ENCODE results near the gene FARP1.

Gene FARP1

DNA sequence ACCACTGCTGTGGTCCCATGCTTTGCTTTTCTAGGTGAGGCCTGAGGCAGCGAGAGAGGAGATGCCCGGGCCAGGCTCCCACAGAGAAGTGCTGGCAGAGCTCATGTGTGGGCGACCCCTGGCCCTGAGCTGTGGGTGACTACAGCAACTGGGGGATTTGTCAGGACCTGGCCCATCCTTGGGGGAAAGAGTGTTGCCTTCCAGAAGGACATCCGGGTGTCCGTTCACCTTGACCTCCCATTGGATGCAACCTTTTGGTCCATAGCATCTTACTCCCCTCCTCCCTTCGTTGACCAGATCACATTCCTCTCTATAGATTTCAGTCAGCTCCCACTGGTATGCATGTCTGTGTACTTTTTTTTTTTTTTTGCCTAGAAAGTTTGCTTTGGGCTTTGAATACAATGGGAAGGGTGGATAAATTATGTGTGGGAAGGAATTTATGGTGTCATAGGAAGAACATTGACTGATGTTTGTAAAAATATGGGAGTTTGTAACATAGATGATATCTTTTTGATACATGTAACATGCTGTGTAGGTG, 118.3 kb downstream of the FARP1 start:
- Histone ChIP-seq H3K4me3 (ENCODE audit: low read depth, low read length) (no peak overlapping the region), H3K27me3 (ENCODE audit: insufficient read depth, low read depth, severe bottlenecking) (no peaks in the 10 kb centered on the region), H3K36me3 (peaks cover 3% of the 10 kb centered on the region; the same call in 1 of the 2 replicates), H3K27ac (no peak overlapping the region), H3K9me3 (ENCODE audit: severe bottlenecking) (no peaks in the 10 kb centered on the region)
- DNase-seq, result no peak
- TF ChIP-seq, protein P1, sequence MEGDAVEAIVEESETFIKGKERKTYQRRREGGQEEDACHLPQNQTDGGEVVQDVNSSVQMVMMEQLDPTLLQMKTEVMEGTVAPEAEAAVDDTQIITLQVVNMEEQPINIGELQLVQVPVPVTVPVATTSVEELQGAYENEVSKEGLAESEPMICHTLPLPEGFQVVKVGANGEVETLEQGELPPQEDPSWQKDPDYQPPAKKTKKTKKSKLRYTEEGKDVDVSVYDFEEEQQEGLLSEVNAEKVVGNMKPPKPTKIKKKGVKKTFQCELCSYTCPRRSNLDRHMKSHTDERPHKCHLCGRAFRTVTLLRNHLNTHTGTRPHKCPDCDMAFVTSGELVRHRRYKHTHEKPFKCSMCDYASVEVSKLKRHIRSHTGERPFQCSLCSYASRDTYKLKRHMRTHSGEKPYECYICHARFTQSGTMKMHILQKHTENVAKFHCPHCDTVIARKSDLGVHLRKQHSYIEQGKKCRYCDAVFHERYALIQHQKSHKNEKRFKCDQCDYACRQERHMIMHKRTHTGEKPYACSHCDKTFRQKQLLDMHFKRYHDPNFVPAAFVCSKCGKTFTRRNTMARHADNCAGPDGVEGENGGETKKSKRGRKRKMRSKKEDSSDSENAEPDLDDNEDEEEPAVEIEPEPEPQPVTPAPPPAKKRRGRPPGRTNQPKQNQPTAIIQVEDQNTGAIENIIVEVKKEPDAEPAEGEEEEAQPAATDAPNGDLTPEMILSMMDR (IDR thresholded peaks at IDR 0.05; ENCODE audit: low read depth, low read length), result no peak

DNA sequence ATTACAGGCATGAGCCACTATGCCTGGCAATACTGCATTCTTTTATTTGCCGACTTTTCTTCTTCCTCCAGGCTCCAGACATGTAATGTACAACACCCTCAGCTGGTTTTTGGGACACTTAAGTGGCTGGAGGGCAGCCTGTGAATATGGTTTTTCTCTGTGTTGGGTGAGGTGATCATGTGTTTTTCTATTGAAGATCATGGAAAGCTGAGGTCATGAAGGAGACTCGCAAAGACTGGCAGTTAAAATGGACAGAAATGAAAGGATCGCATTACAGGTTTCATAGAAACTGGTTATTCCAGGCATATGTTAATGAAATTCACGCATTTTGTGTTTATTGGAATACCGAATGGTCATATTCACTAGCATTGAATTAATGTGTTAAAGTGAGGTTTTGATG, 119.4 kb downstream of the FARP1 start:
- H3K27ac ChIP-seq, result no peak overlapping the region
- H3K9me3 ChIP-seq (ENCODE audit: severe bottlenecking), result no peaks in the 10 kb centered on the region
- H3K4me3 ChIP-seq (ENCODE audit: low read depth, low read length), result no peak overlapping the region
- no peak for DNase-seq
- no peaks in the 10 kb centered on the region for H3K27me3 ChIP-seq (ENCODE audit: insufficient read depth, low read depth, severe bottlenecking)
- H3K36me3 ChIP-seq, result peaks cover 3% of the 10 kb centered on the region; the same call in 1 of the 2 replicates
- TF ChIP-seq, protein P1 (IDR thresholded peaks at IDR 0.05; ENCODE audit: low read depth, low read length), result no peak

DNA sequence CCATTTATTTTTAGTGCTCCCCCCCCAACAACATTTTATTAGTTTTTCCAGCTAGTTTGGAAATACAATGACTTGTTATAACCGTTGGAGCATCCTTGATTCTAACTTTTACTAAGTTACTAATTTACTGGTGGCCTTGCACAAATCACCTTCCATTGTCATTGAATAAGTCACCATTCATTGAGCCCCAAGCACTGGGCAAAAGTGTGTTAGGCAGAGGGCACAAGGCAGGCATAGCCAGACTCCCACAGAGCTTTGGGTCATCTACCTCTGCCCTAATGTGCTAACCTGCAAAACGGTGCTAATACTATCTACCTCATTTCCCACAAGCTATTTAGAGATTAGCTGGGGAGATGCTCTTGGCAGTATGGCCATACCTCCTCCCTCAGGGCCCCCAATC, 120.9 kb downstream of the FARP1 start:
- TF ChIP-seq, protein P1 (IDR thresholded peaks at IDR 0.05; ENCODE audit: low read depth, low read length), result no peak
- Histone ChIP-seq H3K9me3 (ENCODE audit: severe bottlenecking) (no peaks in the 10 kb centered on the region), H3K4me3 (ENCODE audit: low read depth, low read length) (no peak overlapping the region), H3K36me3 (peaks cover 10% of the 10 kb centered on the region), H3K27me3 (ENCODE audit: insufficient read depth, low read depth, severe bottlenecking) (no peaks in the 10 kb centered on the region), H3K27ac (no peak overlapping the region)
- DNase-seq, result no peak

DNA sequence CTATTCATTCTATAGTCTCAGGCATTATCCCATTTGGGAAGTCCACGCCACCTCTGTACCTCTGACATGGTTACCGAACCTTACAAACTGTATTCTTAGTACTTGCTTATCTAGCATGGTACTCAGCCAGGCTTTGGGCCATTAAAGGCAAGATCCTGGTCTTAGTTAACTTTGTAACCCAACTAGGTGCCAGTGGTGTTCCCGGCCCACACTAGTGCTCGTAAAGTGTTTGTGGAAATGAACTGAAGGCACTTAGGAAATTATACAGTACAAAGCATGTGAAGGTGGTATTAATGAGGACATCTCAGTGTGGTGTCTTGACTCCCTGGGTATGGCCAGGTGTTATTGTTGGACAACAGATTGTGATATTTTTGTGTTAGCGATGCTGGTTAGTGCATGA, 122.0 kb downstream of the FARP1 start:
- Histone ChIP-seq H3K27ac (no peak overlapping the region), H3K4me3 (ENCODE audit: low read depth, low read length) (no peak overlapping the region), H3K27me3 (ENCODE audit: insufficient read depth, low read depth, severe bottlenecking) (no peaks in the 10 kb centered on the region), H3K36me3 (peaks cover 10% of the 10 kb centered on the region), H3K9me3 (ENCODE audit: severe bottlenecking) (no peaks in the 10 kb centered on the region)
- DNase-seq, result no peak
- TF ChIP-seq, protein P1 (IDR thresholded peaks at IDR 0.05; ENCODE audit: low read depth, low read length), result no peak

DNA sequence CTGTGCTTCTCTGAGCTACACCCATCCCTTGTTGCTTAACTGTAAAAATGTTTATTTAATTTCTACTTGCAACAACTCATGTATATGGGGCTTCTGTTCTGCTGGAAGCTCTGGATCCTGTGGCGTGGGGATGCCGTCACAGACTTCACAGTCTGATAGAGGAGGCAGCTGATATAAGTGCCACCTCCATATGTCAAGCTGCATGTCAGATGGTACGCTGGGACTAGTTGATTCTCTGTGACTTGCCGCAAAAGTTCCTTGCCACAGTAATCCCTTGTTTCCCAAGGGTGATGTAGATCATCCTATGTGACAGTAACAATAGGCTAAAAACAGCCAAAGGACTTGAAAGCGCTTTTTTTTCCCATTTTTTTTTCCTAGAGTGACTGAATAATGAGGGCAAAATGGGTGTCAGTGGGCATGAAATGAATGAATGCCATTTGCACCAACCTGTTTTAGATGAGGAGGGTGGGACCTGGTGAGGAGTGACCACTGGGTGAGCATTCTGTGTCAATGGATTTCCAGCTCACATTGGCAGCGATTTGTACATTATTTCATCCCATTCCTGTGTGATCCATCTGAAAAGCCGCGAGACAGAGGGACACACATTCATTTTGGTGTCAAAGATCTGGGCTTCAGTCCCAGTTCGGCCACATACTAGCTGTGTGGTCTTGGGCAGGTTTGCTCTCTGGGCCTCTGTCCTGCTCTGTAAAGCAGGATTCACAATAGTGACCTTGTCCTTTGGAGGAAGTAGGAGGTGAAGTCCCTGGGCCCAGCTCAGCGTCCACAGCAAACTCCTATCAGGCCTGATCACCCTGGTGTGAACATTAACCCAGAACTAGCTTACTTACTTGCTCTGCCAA, 123.0 kb downstream of the FARP1 start:
- no peaks in the 10 kb centered on the region for H3K9me3 ChIP-seq (ENCODE audit: severe bottlenecking)
- TF ChIP-seq, protein P1 (IDR thresholded peaks at IDR 0.05; ENCODE audit: low read depth, low read length), result no peak
- H3K27ac ChIP-seq, result no peak overlapping the region
- H3K4me3 ChIP-seq (ENCODE audit: low read depth, low read length), result no peak overlapping the region
- H3K36me3 ChIP-seq, result peaks cover 10% of the 10 kb centered on the region
- DNase-seq, result no peak
- H3K27me3 ChIP-seq (ENCODE audit: insufficient read depth, low read depth, severe bottlenecking), result no peaks in the 10 kb centered on the region
